Measurements from ENCODE around the gene TGM3.

The TGM3 gene

GRCh38 chr20:2323051-2323450 lies 27.2 kb downstream of the TGM3 start:
- no peak overlapping the region for H3K4me3 ChIP-seq (ENCODE audit: low read depth, low read length)
- DNase-seq (ENCODE audit: low read depth): no peak
- no peak for TF ChIP-seq CTCF (IDR thresholded peaks at IDR 0.05; ENCODE audit: low read depth, low read length, missing control alignments)

GRCh38 chr20:2326046-2326445 lies 30.2 kb downstream of the TGM3 start:
- TF ChIP-seq CTCF (IDR thresholded peaks at IDR 0.05; ENCODE audit: low read depth, low read length, missing control alignments): no peak
- H3K4me3 ChIP-seq (ENCODE audit: low read depth, low read length): no peak overlapping the region
- no peak for DNase-seq (ENCODE audit: low read depth)

- TF ChIP-seq CTCF (IDR thresholded peaks at IDR 0.05; ENCODE audit: low read depth, low read length, missing control alignments): no peak
- DNase-seq (ENCODE audit: low read depth): no peak
- H3K4me3 ChIP-seq (ENCODE audit: low read depth, low read length): no peak overlapping the region
These were observed 32.1 kb downstream of the TGM3 start for GRCh38 chr20:2327620-2328555.

- no peak overlapping the region for H3K4me3 ChIP-seq (ENCODE audit: low read depth, low read length)
- TF ChIP-seq CTCF (IDR thresholded peaks at IDR 0.05; ENCODE audit: low read depth, low read length, missing control alignments): no peak
- DNase-seq (ENCODE audit: low read depth): no peak
These were observed 33.5 kb downstream of the TGM3 start for GRCh38 chr20:2329286-2329685.

- TF ChIP-seq CTCF (IDR thresholded peaks at IDR 0.05; ENCODE audit: low read depth, low read length, missing control alignments): no peak
- no peak overlapping the region for H3K4me3 ChIP-seq (ENCODE audit: low read depth, low read length)
- DNase-seq (ENCODE audit: low read depth): no peak
These were observed 34.4 kb downstream of the TGM3 start for GRCh38 chr20:2330090-2330695.

- H3K4me3 ChIP-seq (ENCODE audit: low read depth, low read length): no peak overlapping the region
- no peak for TF ChIP-seq CTCF (IDR thresholded peaks at IDR 0.05; ENCODE audit: low read depth, low read length, missing control alignments)
- no peak for DNase-seq (ENCODE audit: low read depth)
These were observed 35.3 kb downstream of the TGM3 start for GRCh38 chr20:2331106-2331505.

All from GM12864 (cell line).